ENCODE data around the gene KCNA2. TPM values are rescaled to one million over a fixed set of nuclear protein-coding genes. Genes with fewer than 3 reads are reported as not detected.

The KCNA2 gene
- total RNA-seq, 1 experiment from 2014 or later = not detected

- Histone ChIP-seq H3K9me3 (replicated peaks) (peaks cover 3% of the 10 kb centered on the region; the same call in 1 of the 2 replicates), H3K4me1 (replicated peaks) (peaks cover 4% of the 10 kb centered on the region), H3K4me3 (no peak overlapping the region), H3K36me3 (no peaks in the 10 kb centered on the region), H3K27me3 (replicated peaks) (peaks cover 39% of the 10 kb centered on the region), H3K27ac (no peak overlapping the region)
- DNase-seq (ENCODE audit: low read depth in 1 of 2, low spot score in 2 of 2) = no peak
These were observed 48.7 kb downstream of the KCNA2 start for GRCh38 chr1:110557481-110557880.

DNA sequence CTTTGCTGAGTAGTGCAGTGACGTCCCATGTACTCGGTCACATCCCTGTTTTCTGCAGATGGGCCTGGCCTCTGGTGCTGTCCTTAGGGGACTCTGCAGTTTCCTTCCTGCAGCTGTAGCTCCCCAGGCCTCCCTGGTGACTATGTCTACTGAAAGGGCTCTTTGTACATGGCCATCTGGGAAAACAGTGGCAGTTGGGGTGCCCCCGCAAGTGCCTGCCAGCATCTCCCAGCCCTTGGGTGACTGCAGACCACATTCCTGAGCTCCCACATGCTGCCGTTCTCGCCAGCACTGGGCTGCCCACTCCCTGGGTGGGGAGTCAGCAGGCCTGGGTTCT, 49.7 kb downstream of the KCNA2 start:
- no peak for DNase-seq (ENCODE audit: low read depth in 1 of 2, low spot score in 2 of 2)
- Histone ChIP-seq H3K36me3 (no peaks in the 10 kb centered on the region), H3K27me3 (replicated peaks) (peaks cover 40% of the 10 kb centered on the region), H3K4me1 (replicated peaks) (peaks cover 4% of the 10 kb centered on the region), H3K4me3 (no peak overlapping the region), H3K9me3 (replicated peaks) (peaks cover 3% of the 10 kb centered on the region; the same call in 1 of the 2 replicates), H3K27ac (no peak overlapping the region)

- H3K4me3 ChIP-seq = no peak overlapping the region
- no peak overlapping the region for H3K27ac ChIP-seq
- peaks cover 40% of the 10 kb centered on the region for H3K27me3 ChIP-seq (replicated peaks)
- peaks cover 4% of the 10 kb centered on the region for H3K4me1 ChIP-seq (replicated peaks)
- DNase-seq (ENCODE audit: low read depth in 1 of 2, low spot score in 2 of 2) = no peak
- H3K9me3 ChIP-seq (replicated peaks) = peaks cover 3% of the 10 kb centered on the region; the same call in 1 of the 2 replicates
- H3K36me3 ChIP-seq = no peaks in the 10 kb centered on the region
These were observed 50.2 kb downstream of the KCNA2 start for GRCh38 chr1:110555807-110556470.

- Histone ChIP-seq H3K36me3 (no peaks in the 10 kb centered on the region), H3K9me3 (replicated peaks) (peaks cover 3% of the 10 kb centered on the region; the same call in 1 of the 2 replicates), H3K27me3 (replicated peaks) (peaks cover 40% of the 10 kb centered on the region), H3K27ac (no peak overlapping the region), H3K4me3 (no peak overlapping the region), H3K4me1 (replicated peaks) (peaks cover 4% of the 10 kb centered on the region)
- DNase-seq (ENCODE audit: low read depth in 1 of 2, low spot score in 2 of 2) = peak in 1 of 2 experiments; percentile 28
These were observed 51.0 kb downstream of the KCNA2 start for GRCh38 chr1:110554871-110555801.

DNA sequence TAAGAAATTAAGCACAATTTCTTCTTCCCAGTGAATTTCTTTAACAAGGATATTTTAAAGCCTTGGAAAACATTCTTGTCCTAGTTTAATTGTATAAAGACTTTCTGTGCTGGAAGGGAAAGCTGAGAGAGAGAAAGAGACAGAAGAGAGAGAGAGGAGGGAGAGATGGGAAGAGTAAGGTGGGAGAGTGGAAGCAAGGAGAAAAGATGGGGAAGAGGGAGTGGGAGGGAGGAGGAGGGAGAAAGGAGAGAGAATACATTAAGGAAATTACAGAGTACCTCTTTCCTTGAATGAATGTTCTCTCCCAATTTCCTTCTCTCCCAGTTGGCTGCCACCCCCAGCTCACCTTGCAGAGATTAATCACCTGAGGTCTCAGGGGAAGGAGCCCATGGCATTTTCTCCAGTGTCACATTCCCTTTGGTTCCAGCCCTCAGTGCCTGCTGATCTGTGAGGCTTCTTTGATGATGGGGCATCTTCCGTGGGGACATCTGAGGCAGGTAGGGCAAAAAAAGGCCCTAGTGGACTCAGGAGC, 54.8 kb downstream of the KCNA2 start:
- Histone ChIP-seq H3K27ac (no peak overlapping the region), H3K4me1 (replicated peaks) (peaks cover 4% of the 10 kb centered on the region), H3K4me3 (no peak overlapping the region), H3K36me3 (no peaks in the 10 kb centered on the region), H3K9me3 (replicated peaks) (peaks cover 3% of the 10 kb centered on the region; the same call in 1 of the 2 replicates), H3K27me3 (replicated peaks) (peaks cover 30% of the 10 kb centered on the region)
- no peak for DNase-seq (ENCODE audit: low read depth in 1 of 2, low spot score in 2 of 2)

GRCh38 chr1:110549831-110550230, 56.3 kb downstream of the KCNA2 start:
- Histone ChIP-seq H3K27me3 (replicated peaks) (peaks cover 15% of the 10 kb centered on the region), H3K27ac (no peak overlapping the region), H3K4me3 (no peak overlapping the region), H3K9me3 (replicated peaks) (no peaks in the 10 kb centered on the region), H3K36me3 (no peaks in the 10 kb centered on the region), H3K4me1 (replicated peaks) (no peaks in the 10 kb centered on the region)
- no peak for DNase-seq (ENCODE audit: low read depth in 1 of 2, low spot score in 2 of 2)

DNA sequence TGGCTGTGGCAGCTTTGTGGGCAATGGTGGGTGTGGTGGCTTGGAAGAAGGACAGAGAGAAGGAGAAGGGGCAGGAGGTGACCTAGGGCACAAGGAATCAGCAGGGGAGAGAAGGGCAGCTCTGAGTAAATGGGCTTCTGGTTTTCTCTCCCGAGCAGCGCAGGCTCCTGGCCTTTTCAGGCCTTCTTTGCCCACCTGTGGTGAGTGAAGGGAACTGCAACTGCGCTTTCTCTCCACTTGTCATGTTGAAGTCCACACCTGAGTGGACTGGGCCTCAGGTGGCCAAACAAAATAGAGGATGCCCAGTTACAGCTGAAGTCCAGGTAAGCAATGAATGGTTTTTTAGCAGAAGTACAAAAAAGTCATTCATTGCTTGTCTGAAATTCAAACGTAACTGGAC, 57.8 kb downstream of the KCNA2 start:
- Histone ChIP-seq H3K27me3 (replicated peaks) (peaks cover 7% of the 10 kb centered on the region; the same call in 1 of the 2 replicates), H3K4me3 (no peak overlapping the region), H3K36me3 (no peaks in the 10 kb centered on the region), H3K9me3 (replicated peaks) (no peaks in the 10 kb centered on the region), H3K27ac (no peak overlapping the region), H3K4me1 (replicated peaks) (no peaks in the 10 kb centered on the region)
- DNase-seq (ENCODE audit: low read depth in 1 of 2, low spot score in 2 of 2) = no peak

- no peak for DNase-seq (ENCODE audit: low read depth in 1 of 2, low spot score in 2 of 2)
- Histone ChIP-seq H3K4me3 (no peak overlapping the region), H3K36me3 (no peaks in the 10 kb centered on the region), H3K27me3 (replicated peaks) (no peaks in the 10 kb centered on the region; the same call in 1 of the 2 replicates), H3K27ac (no peak overlapping the region), H3K4me1 (replicated peaks) (no peaks in the 10 kb centered on the region), H3K9me3 (replicated peaks) (no peaks in the 10 kb centered on the region)
These were observed 59.1 kb downstream of the KCNA2 start for GRCh38 chr1:110547017-110547416.

GRCh38 chr1:110545492-110545891, 60.7 kb downstream of the KCNA2 start:
- DNase-seq (ENCODE audit: low read depth in 1 of 2, low spot score in 2 of 2) = no peak
- Histone ChIP-seq H3K36me3 (no peaks in the 10 kb centered on the region), H3K4me3 (no peak overlapping the region), H3K27me3 (replicated peaks) (no peaks in the 10 kb centered on the region; the same call in 1 of the 2 replicates), H3K9me3 (replicated peaks) (no peaks in the 10 kb centered on the region), H3K4me1 (replicated peaks) (no peaks in the 10 kb centered on the region), H3K27ac (no peak overlapping the region)

- Histone ChIP-seq H3K27ac (no peak overlapping the region), H3K36me3 (no peaks in the 10 kb centered on the region), H3K4me1 (replicated peaks) (no peaks in the 10 kb centered on the region), H3K9me3 (replicated peaks) (no peaks in the 10 kb centered on the region), H3K4me3 (no peak overlapping the region), H3K27me3 (replicated peaks) (no peaks in the 10 kb centered on the region; the same call in 1 of the 2 replicates)
- no peak for DNase-seq (ENCODE audit: low read depth in 1 of 2, low spot score in 2 of 2)
These were observed 61.4 kb downstream of the KCNA2 start for GRCh38 chr1:110544753-110545152.

Other genes with a start within 250 kb of the KCNA2 start
- gene SLC16A4, start 215.3 kb downstream of the KCNA2 start, total RNA-seq (2014; rRNA removed; shearing (Covaris generic)) = 7.0 and 17.4 TPM in 2 replicates
- gene LAMTOR5, start 198.7 kb downstream of the KCNA2 start, total RNA-seq (2014; rRNA removed; shearing (Covaris generic)) = 114 and 145 TPM in 2 replicates
- not detected in 2 replicates for gene PROK1, start 155.2 kb downstream of the KCNA2 start, total RNA-seq (2014; rRNA removed; shearing (Covaris generic))
- gene KCNA10, start 87.2 kb downstream of the KCNA2 start, total RNA-seq (2014; rRNA removed; shearing (Covaris generic)) = not detected in 2 replicates
- not detected in 2 replicates for gene KCNA3, start 68.6 kb upstream of the KCNA2 start, total RNA-seq (2014; rRNA removed; shearing (Covaris generic))